Skin epidermis (tissue), 12 donors: ENCODE data around the gene SCYGR5.
"Not testable (repeated sequence)": the region's sequence is repeated elsewhere in the genome, so short reads cannot be mapped to it uniquely, and the experiment has no call there.

Source experiments
- H3K27ac ChIP-seq, 21 experiments: fragments of 200-600 bp; sonication (generic) in 11 of 21; one replicate each; pipeline ENCODE4 v1.5.0; 2020; ENCODE audit warnings: mild to moderate bottlenecking in 3 of 21, inconsistent platforms in 2 of 21, moderate library complexity in 2 of 21
- H3K4me3 ChIP-seq, 7 experiments: fragments of 200-600 bp; sonication (generic) in 2 of 7; one replicate each; pipeline ENCODE4 v1.5.0; 2020; ENCODE audit warnings: inconsistent platforms in 2 of 7, mild to moderate bottlenecking in 2 of 7, moderate library complexity in 1 of 7

The SCYGR5 gene

DNA sequence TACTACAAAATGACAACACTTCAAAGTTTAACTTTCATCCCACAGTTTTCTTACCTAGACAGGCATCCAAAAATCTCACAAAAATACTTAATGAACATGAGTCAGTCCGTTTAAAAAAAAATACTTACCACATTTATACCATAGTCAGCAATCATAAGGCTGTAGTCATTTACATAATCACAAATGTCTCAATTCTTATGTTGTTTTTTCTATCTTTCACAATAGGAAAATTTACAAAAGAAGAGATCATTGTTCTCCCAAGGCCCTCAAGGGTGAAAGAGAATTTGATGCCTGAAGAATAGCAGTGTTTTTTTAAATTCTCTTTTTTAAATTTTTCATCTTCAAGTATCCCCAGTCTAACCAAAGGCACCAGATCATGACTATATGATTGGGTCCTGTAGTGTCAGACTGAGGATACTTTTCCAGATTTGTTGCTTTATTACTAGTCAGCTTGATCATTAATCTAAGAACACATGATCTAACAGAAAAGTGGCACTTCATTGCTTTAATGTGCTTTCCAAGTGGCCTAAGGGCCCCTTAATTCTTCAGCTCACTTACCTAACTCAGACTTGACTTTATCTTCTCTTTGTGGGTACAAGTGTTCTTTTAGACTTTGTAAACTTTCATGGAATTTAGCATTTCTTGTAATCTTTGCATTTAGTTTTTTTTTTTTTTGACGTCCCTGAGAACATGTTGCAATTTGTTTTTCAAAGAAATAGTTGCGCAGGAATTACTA, 4.7 kb downstream of the SCYGR5 start:
- Histone ChIP-seq H3K27ac (no peak overlapping the region), H3K4me3 (no peak overlapping the region)

- H3K27ac ChIP-seq, H3K4me3 ChIP-seq: not testable (repeated sequence)
These were observed 7.0 kb downstream of the SCYGR5 start for GRCh38 chr2:227673620-227674019.

- Histone ChIP-seq H3K4me3 (no peak overlapping the region), H3K27ac (no peak overlapping the region)
These were observed 7.9 kb downstream of the SCYGR5 start for GRCh38 chr2:227674485-227674884.

DNA sequence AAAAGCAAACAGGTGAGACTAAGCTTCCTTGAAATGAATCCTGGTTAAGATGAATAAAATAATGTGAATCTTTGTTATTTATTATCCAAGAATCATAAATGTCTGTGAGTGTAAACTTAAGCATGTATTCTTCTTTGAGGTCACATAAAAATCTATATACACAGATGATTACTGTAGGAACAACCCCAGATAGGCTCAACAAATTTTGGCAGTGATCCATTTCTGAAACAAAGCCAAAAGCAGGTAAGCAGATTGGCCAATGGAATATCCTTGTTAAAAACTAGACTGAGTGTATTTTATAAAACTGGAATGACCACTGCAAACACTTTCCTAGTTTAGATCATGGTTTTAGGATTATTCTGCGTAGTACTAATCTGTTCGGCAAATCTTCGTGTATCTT, 11.3 kb downstream of the SCYGR5 start:
- H3K4me3 ChIP-seq: no peak overlapping the region
- no peak overlapping the region for H3K27ac ChIP-seq

DNA sequence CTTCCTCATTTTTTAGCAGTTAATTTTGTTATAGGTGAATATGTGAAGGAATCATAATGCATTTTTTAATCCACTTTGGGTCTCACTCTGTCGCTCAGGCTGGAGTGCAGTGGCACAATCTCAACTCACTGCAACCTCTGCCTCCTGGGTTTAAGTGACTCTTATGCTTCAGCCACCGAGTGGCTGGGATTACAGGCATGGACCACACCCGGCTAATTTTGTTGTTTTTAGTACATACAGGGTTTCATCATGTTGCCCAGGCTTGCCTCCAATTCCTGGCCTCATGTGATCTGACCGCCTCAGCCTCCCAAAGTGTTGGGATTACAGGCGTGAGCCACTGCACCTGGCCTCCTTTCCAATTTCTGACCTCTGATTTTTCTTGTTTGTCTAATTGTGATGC, 17.7 kb downstream of the SCYGR5 start:
- H3K27ac ChIP-seq: no peak overlapping the region
- H3K4me3 ChIP-seq: no peak overlapping the region

GRCh38 chr2:227687189-227687588, 20.6 kb downstream of the SCYGR5 start:
- H3K27ac ChIP-seq: no peak overlapping the region
- H3K4me3 ChIP-seq: no peak overlapping the region

DNA sequence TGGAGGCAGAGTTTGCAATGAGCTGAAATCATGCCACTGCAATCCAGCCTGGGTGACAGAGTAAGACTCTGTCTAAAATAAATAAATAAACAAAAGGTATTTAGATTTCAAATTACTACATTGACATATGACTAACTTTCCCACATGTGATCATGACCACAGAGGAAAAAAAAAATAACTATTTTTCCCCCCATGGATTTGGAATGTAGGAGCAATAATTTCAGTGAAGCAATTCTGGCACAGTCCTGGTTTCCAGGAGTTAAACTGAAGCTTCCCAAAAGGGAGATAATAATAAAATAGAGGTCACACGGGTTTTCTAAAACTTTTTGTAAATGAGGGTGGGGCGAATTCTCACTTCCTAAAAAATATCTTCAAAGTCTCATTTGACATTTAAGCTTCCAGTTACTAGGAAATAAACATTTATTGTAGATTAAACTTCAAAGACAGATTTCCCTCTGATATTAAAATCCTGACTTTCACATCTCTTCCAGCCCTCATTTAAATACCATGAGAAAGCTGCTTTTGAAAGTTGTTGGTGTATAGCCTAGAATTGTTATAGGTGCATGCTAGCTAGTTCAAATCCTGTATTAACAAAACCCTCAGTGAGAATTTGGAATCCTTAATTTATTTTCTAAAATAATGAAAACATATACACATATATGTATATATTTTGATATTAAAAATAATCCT, 30.5 kb downstream of the SCYGR5 start:
- Histone ChIP-seq H3K4me3 (no peak overlapping the region), H3K27ac (no peak overlapping the region)

DNA sequence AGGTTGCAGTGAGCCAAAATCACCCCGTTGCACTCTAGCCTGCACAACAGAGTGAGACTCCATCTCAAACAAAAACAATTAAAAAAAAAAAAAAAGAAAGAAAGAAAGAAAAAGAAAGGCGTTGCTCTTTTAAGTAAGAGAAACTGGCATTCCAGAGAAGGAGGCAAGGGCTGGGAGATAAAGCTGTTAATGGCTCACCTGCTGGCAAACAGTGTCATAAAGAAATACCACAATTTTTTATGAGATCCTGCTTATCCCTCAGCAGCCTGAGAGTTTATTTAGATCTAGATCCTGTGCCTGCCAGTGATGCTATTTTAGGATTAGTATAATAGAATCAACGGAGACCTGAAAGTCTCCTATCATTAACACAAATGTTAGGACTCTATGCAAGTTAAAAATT, 35.0 kb downstream of the SCYGR5 start:
- Histone ChIP-seq H3K4me3 (no peak overlapping the region), H3K27ac (no peak overlapping the region)

- H3K4me3 ChIP-seq: no peak overlapping the region
- H3K27ac ChIP-seq: no peak overlapping the region
These were observed 36.7 kb downstream of the SCYGR5 start for GRCh38 chr2:227703280-227703732.

- Histone ChIP-seq H3K27ac (no peak overlapping the region), H3K4me3 (no peak overlapping the region)
These were observed 37.4 kb downstream of the SCYGR5 start for GRCh38 chr2:227703961-227704360.

GRCh38 chr2:227706859-227707258, 40.3 kb downstream of the SCYGR5 start:
- H3K27ac ChIP-seq: no peak overlapping the region
- H3K4me3 ChIP-seq: no peak overlapping the region

- H3K4me3 ChIP-seq: no peak overlapping the region
- H3K27ac ChIP-seq: no peak overlapping the region
These were observed 40.8 kb downstream of the SCYGR5 start for GRCh38 chr2:227707390-227707789.

GRCh38 chr2:227710986-227711385, 44.4 kb downstream of the SCYGR5 start:
- H3K27ac ChIP-seq: no peak overlapping the region
- H3K4me3 ChIP-seq: no peak overlapping the region

DNA sequence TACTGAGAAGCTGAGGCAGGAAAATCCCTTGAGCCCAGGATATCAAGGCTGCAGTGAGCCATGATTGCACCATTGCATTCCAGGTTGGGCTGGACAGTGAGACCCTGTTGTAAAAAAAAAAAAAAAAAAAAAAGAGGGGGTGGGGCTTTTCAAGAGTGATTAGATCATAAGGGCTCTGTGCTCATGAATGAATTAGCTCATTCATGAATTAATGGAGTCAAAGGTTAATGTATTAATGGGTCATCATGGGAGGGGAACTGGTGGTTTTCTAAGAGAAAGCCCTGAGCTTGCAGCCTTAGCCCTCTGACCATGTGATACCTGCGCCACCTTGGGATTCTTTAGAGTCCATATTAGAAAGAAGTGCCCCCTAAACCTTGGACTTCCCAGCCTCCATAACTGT, 46.7 kb downstream of the SCYGR5 start:
- no peak overlapping the region for H3K27ac ChIP-seq
- H3K4me3 ChIP-seq: no peak overlapping the region

- H3K4me3 ChIP-seq: no peak overlapping the region
- no peak overlapping the region for H3K27ac ChIP-seq
These were observed 49.9 kb downstream of the SCYGR5 start for GRCh38 chr2:227716501-227716900.
